ENCODE data around the gene CFAP299. TPM values are rescaled to one million over a fixed set of nuclear protein-coding genes. Genes with fewer than 3 reads are reported as not detected.

Gene CFAP299
- total and polyA plus RNA-seq, 2 of the 8 experiments (the other 6 are each of a cell fraction or from before 2014, with no cell fraction given) = not detected

DNA sequence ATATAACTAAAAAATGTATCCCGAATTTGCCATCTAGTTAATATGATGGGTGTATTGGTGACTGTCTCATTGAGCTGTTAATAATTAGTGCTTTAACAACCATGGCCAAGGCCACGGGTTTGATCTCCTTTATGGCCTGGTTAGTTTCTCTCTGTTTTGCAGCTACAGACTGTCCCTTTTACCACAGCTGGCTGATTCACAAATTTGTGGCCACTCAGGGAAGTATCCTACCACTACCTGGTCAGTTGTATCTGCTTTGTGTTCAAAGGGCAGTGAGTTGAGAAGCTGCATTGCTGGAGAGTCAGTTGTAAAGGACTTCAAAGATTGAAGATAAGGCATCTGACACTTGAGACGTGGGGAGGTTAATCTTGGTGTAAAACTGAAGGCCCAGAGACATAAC lies 475.9 kb downstream of the CFAP299 start:
- H3K9ac ChIP-seq (replicated peaks in 1 of 4; ENCODE audit: extremely low read depth in 1 of 4, low read depth in 3 of 4, low read length in 3 of 4) = no peak overlapping the region
- H3K23me2 ChIP-seq (ENCODE audit: low read depth, low read length) = no peaks in the 10 kb centered on the region; the same call in 1 of the 2 replicates
- no peak for TF ChIP-seq POLR2A (IDR thresholded peaks at IDR 0.05; ENCODE audit: control extremely low read depth in 1 of 2, low read depth in 2 of 2, low read length in 2 of 2)
- H3K23ac ChIP-seq (ENCODE audit: insufficient read length) = no peak overlapping the region
- H3K4ac ChIP-seq (replicated peaks; ENCODE audit: insufficient read length, low read depth, low read length) = no peak overlapping the region
- no peak overlapping the region for H2BK15ac ChIP-seq (ENCODE audit: low read length)
- H4K8ac ChIP-seq (ENCODE audit: extremely low read depth, insufficient read depth, low read length) = no peak overlapping the region
- H3K4me1 ChIP-seq (replicated peaks in 1 of 4; ENCODE audit: control insufficient read depth in 3 of 4, insufficient read depth in 4 of 4, low read length in 3 of 4) = no peaks in the 10 kb centered on the region
- no peak overlapping the region for H3K4me2 ChIP-seq (ENCODE audit: insufficient read depth in 1 of 2, low read depth in 2 of 2, low read length in 2 of 2)
- H2BK20ac ChIP-seq (ENCODE audit: low read length) = no peak overlapping the region
- POLR2A ChIA-PET (ENCODE audit: partially characterized antibody) = no interaction called here
- WGBS, 2 experiments (ENCODE audit: extremely low coverage in 1 of 2, insufficient coverage in 1 of 2, insufficient read length in 1 of 2, insufficient replicate concordance in 2 of 2, low coverage in 1 of 2, low lambda C conversion rate in 2 of 2, missing lambda C conversion rate in 1 of 2) = 90% methylated on average over 3 of the region's 3 CpGs; no CpG with 5 or more reads in 1 of the 2 experiments
- no peak overlapping the region for H2BK12ac ChIP-seq (ENCODE audit: low read depth, low read length)
- DNase-seq (ENCODE audit: low read depth in 1 of 2, low spot score in 2 of 2) = no peak
- no peak overlapping the region for H2AK5ac ChIP-seq (ENCODE audit: low read depth, low read length)
- FAIRE-seq = no peak
- H4K5ac ChIP-seq (ENCODE audit: insufficient read length, low read depth, low read length) = no peak overlapping the region
- no peak overlapping the region for H3K27ac ChIP-seq (ENCODE audit: low read depth, low read length)
- CTCF ChIA-PET (ENCODE audit: partially characterized antibody) = interaction anchor here (1.6 kb wide), 1 partner anchor 11 kb away, joined by 5 read pairs; no protein-coding TSS in a partner anchor
- no peaks in the 10 kb centered on the region for H3K27me3 ChIP-seq (replicated peaks in 1 of 4; ENCODE audit: control insufficient read depth in 3 of 4, extremely low read depth in 1 of 4, insufficient read depth in 3 of 4, low read length in 3 of 4)
- no peaks in the 10 kb centered on the region for H3K36me3 ChIP-seq (ENCODE audit: control insufficient read depth in 2 of 4, insufficient read depth in 4 of 4, low read length in 3 of 4)
- H2AFZ ChIP-seq (ENCODE audit: low read length) = no peak overlapping the region
- no peaks in the 10 kb centered on the region for H3K79me1 ChIP-seq (ENCODE audit: low read depth, low read length)
- H3K9me3 ChIP-seq (ENCODE audit: insufficient read depth in 2 of 2, low read depth in 1 of 2, low read length in 1 of 2) = no peaks in the 10 kb centered on the region
- H3K14ac ChIP-seq (ENCODE audit: insufficient read length) = no peak overlapping the region
- no peaks in the 10 kb centered on the region for H4K20me1 ChIP-seq (replicated peaks in 1 of 2; ENCODE audit: control insufficient read depth in 1 of 2, insufficient read depth in 2 of 2, low read length in 2 of 2)
- no peak overlapping the region for H2BK120ac ChIP-seq (replicated peaks; ENCODE audit: low read depth, low read length)
- no peak overlapping the region for H3K4me3 ChIP-seq (ENCODE audit: extremely low read depth in 1 of 4, insufficient read depth in 2 of 4, low read depth in 3 of 4, low read length in 4 of 4)
- no peak overlapping the region for H2BK5ac ChIP-seq (ENCODE audit: low read depth, low read length)
- H3K18ac ChIP-seq (ENCODE audit: extremely low read depth, low read length) = no peak overlapping the region
- no peak overlapping the region for H4K91ac ChIP-seq (replicated peaks; ENCODE audit: insufficient read length, low read length)
- no peak overlapping the region for H3K56ac ChIP-seq (replicated peaks; ENCODE audit: insufficient read length, low read depth, low read length)
- no peaks in the 10 kb centered on the region for H3K79me2 ChIP-seq (ENCODE audit: control insufficient read depth in 1 of 2, insufficient read depth in 2 of 2, low read length in 2 of 2)
